Trophoblast cell (in vitro differentiated cells and primary cell): ENCODE measurements around the gene INA. TPM values are rescaled to one million over a fixed set of nuclear protein-coding genes. Genes with fewer than 3 reads are reported as not detected.

Experiments used
- DNase-seq, 2 donors: peaks; one replicate each; pipeline ENCODE4 v3.0.0-alpha.2; 2016
- H2AFZ ChIP-seq: 2 replicates; pipeline ENCODE4 v1.6.1; 2013; ENCODE audit warnings: low read length, moderate library complexity, mild to moderate bottlenecking; ENCODE audit not compliant: insufficient read depth, poor library complexity
- H2AK5ac ChIP-seq: 2 replicates; pipeline ENCODE4 v1.6.1; 2013; ENCODE audit warnings: mild to moderate bottlenecking, low read length
- H2BK120ac ChIP-seq: 2 replicates; pipeline ENCODE4 v1.6.1; 2013; ENCODE audit warnings: low read length, mild to moderate bottlenecking, moderate library complexity; ENCODE audit not compliant: insufficient read depth, poor library complexity
- H2BK12ac ChIP-seq: 2 replicates; pipeline ENCODE4 v1.6.1; 2013; ENCODE audit warnings: mild to moderate bottlenecking, low read length, moderate library complexity
- H2BK5ac ChIP-seq: 2 replicates; pipeline ENCODE4 v1.6.1; 2013; ENCODE audit warnings: low read length, low read depth, moderate library complexity, mild to moderate bottlenecking; ENCODE audit not compliant: poor library complexity
- H3K14ac ChIP-seq: 2 replicates; pipeline ENCODE4 v1.6.1; 2013; ENCODE audit warnings: mild to moderate bottlenecking, low read length
- H3K18ac ChIP-seq: 2 replicates; pipeline ENCODE4 v1.6.1; 2013; ENCODE audit warnings: mild to moderate bottlenecking, low read length
- H3K23ac ChIP-seq: 2 replicates; pipeline ENCODE4 v1.6.1; 2013; ENCODE audit warnings: low read length
- H3K27ac ChIP-seq: 2 replicates; pipeline ENCODE4 v1.5.1; 2013; ENCODE audit warnings: low read depth, mild to moderate bottlenecking, inconsistent platforms, low read length, moderate library complexity
- H3K27me3 ChIP-seq: 2 replicates; pipeline ENCODE4 v1.6.1; 2013; ENCODE audit warnings: inconsistent platforms, mild to moderate bottlenecking, low read length, moderate library complexity; ENCODE audit not compliant: insufficient read depth
- H3K36me3 ChIP-seq, 2 experiments: 1 replicate in 1 of 2; 2 replicates in 1 of 2; pipeline ENCODE4 v1.6.1; 2013; ENCODE audit warnings: low read length in 2 of 2, mild to moderate bottlenecking in 2 of 2, moderate library complexity in 1 of 2; ENCODE audit not compliant: insufficient read depth in 2 of 2, control insufficient read depth in 1 of 2
- H3K4ac ChIP-seq: 2 replicates; pipeline ENCODE4 v1.6.1; 2013; ENCODE audit warnings: low read depth, mild to moderate bottlenecking, low read length, moderate library complexity
- H3K4me1 ChIP-seq, 2 experiments: 1 replicate in 1 of 2; 2 replicates in 1 of 2; pipeline ENCODE4 v1.6.1; 2013; ENCODE audit warnings: low read length in 2 of 2, mild to moderate bottlenecking in 2 of 2, moderate library complexity in 1 of 2; ENCODE audit not compliant: insufficient read depth in 2 of 2, control insufficient read depth in 1 of 2
- H3K4me2 ChIP-seq: 2 replicates; pipeline ENCODE4 v1.6.1; 2013; ENCODE audit warnings: inconsistent platforms, mild to moderate bottlenecking, low read length, moderate library complexity
- H3K4me3 ChIP-seq: 2 replicates; pipeline ENCODE4 v1.5.1; 2013; ENCODE audit warnings: mild to moderate bottlenecking, low read depth, low read length, inconsistent platforms
- H3K79me1 ChIP-seq: one replicate; pipeline ENCODE4 v1.6.1; 2013; ENCODE audit warnings: low read length
- H3K79me2 ChIP-seq: 2 replicates; pipeline ENCODE4 v1.6.1; 2013; ENCODE audit warnings: low read length, mild to moderate bottlenecking; ENCODE audit not compliant: control insufficient read depth, insufficient read depth, poor library complexity
- H3K9ac ChIP-seq: 2 replicates; pipeline ENCODE4 v1.6.1; 2013; ENCODE audit warnings: mild to moderate bottlenecking, low read length
- H3K9me3 ChIP-seq: 2 replicates; pipeline ENCODE4 v1.6.1; 2013; ENCODE audit warnings: low read depth, mild to moderate bottlenecking, control low read depth, inconsistent platforms, low read length; ENCODE audit not compliant: insufficient read depth
- H4K12ac ChIP-seq: 2 replicates; pipeline ENCODE4 v1.6.1; 2013; ENCODE audit warnings: low read depth, mild to moderate bottlenecking, low read length, moderate library complexity
- H4K8ac ChIP-seq: 2 replicates; pipeline ENCODE4 v1.6.1; 2013; ENCODE audit warnings: low read depth, mild to moderate bottlenecking, low read length, moderate library complexity
- H4K91ac ChIP-seq: one replicate; pipeline ENCODE4 v1.6.1; 2013; ENCODE audit warnings: low read depth, mild to moderate bottlenecking, low read length, moderate library complexity
- WGBS: extraction: QIAGEN DNeasy Blood & Tissue Kit; methylation state at CpG from one replicate; pipeline ENCODE4 v1.1.7; 2013; ENCODE audit warnings: missing lambda C conversion rate; ENCODE audit not compliant: insufficient read length, insufficient coverage; ENCODE audit errors: extremely low coverage; 5-methylcytosine and 5-hydroxymethylcytosine counted together
- polyA plus RNA-seq: library from polyadenylated mRNA; stranded (reverse); fragments of 200-250 nt; gene quantifications from 2 replicates; pipeline ENCODE4 v1.2.3, GENCODE V29; 2013

The INA gene
- 3.1 and 3.4 TPM in 2 replicates for polyA plus RNA-seq

GRCh38 chr10:103276896-103277712 is at the start of gene INA:
TSS of gene INA (plus strand) at chr10:103277138. CDS start at chr10:103277212, 74 bp downstream.
- Histone ChIP-seq H2AFZ (no peak within 1 kb of the TSS), H2BK120ac (no peak within 1 kb of the TSS), H3K79me1 (no peaks in the 10 kb centered on the region), H3K79me2 (no peaks in the 10 kb centered on the region), H2BK5ac (no peak within 1 kb of the TSS), H3K36me3 (no peaks in the 10 kb centered on the region), H3K9ac (no peak within 1 kb of the TSS), H3K4me2 (peak within 1 kb of the TSS; percentile 74), H3K4me1 (peaks cover 9 to 24% of the 10 kb centered on the region in 2 experiments), H3K27me3 (peaks cover 30% of the 10 kb centered on the region), H3K23ac (no peak within 1 kb of the TSS), H3K4ac (no peak within 1 kb of the TSS), H4K91ac (no peak within 1 kb of the TSS), H4K12ac (no peak within 1 kb of the TSS), H2BK12ac (no peak within 1 kb of the TSS), H3K14ac (no peak within 1 kb of the TSS), H3K27ac (no peak within 1 kb of the TSS), H4K8ac (no peak within 1 kb of the TSS), H3K4me3 (peak within 1 kb of the TSS; percentile 33), H3K9me3 (peaks cover 9% of the 10 kb centered on the region), H3K18ac (no peak within 1 kb of the TSS), H2AK5ac (no peak within 1 kb of the TSS)
- DNase-seq = peak; percentile 23 to 66
- no CpG with 5 or more reads among the region's 105 CpGs for WGBS

- Histone ChIP-seq H3K4me2 (no peak overlapping the region), H3K4ac (no peak overlapping the region), H3K79me1 (peaks cover 17% of the 10 kb centered on the region), H2AFZ (no peak overlapping the region), H2BK12ac (no peak overlapping the region), H4K12ac (no peak overlapping the region), H3K27ac (no peak overlapping the region), H3K9ac (no peak overlapping the region), H3K27me3 (no peaks in the 10 kb centered on the region), H3K23ac (no peak overlapping the region), H3K79me2 (peaks cover 4% of the 10 kb centered on the region), H4K91ac (no peak overlapping the region), H3K9me3 (peaks cover 9% of the 10 kb centered on the region), H4K8ac (no peak overlapping the region), H2BK5ac (no peak overlapping the region), H3K4me1 (peaks cover 16 to 18% of the 10 kb centered on the region in 2 experiments), H3K4me3 (no peak overlapping the region), H2AK5ac (no peak overlapping the region), H3K14ac (no peak overlapping the region), H3K18ac (no peak overlapping the region), H2BK120ac (no peak overlapping the region), H3K36me3 (peaks cover 0 to 3% of the 10 kb centered on the region in 2 experiments)
- no CpG with 5 or more reads among the region's 1 CpG for WGBS
- no peak for DNase-seq
Measured at GRCh38 chr10:103227416-103227815, 49.5 kb upstream of the INA start.

DNA sequence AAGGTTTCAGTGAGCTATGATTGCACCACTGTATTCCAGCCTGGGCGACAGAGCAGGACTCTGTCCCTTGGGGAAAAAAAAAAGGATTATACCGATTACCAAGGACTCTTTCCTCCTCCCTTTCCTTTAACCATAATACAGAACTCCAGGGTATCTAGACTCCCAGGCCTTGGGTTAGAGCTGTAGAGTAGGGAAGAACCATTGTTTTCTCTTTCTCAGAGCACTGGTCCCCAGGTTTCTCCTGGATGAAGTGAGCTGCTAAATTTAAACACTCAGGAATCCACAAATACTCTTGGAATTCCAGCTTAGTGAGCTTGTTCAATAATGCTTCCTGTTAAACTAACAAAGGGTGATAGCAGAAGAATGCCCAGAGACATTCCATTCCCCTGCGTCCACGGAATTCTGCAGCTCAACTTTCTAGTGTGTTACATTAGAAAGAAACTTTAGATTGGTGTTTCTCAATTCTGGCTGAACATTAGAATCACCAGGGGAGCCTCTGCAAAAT is 45.8 kb upstream of the INA start:
- Histone ChIP-seq H2AFZ (peak overlapping the region; percentile 70), H3K4me3 (no peak overlapping the region), H3K79me2 (peaks cover 4% of the 10 kb centered on the region), H2BK5ac (peak overlapping the region; percentile 100), H3K23ac (no peak overlapping the region), H2AK5ac (peak overlapping the region; percentile 100), H3K14ac (peak overlapping the region; percentile 76), H3K36me3 (no peaks in the 10 kb centered on the region), H4K12ac (no peak overlapping the region), H4K8ac (peak overlapping the region; percentile 91), H3K9me3 (no peaks in the 10 kb centered on the region), H3K27ac (peak overlapping the region; percentile 95), H2BK120ac (peak overlapping the region; percentile 100), H2BK12ac (peak overlapping the region; percentile 100), H3K9ac (no peak overlapping the region), H3K4ac (peak overlapping the region; percentile 95), H3K27me3 (no peaks in the 10 kb centered on the region), H3K4me1 (peaks cover 19 to 20% of the 10 kb centered on the region in 2 experiments), H3K18ac (peak overlapping the region; percentile 98), H4K91ac (peak overlapping the region; percentile 99), H3K4me2 (peak overlapping the region; percentile 35), H3K79me1 (peaks cover 20% of the 10 kb centered on the region)
- WGBS = no CpG with 5 or more reads among the region's 4 CpGs
- peak; percentile 87 to 93 for DNase-seq

DNA sequence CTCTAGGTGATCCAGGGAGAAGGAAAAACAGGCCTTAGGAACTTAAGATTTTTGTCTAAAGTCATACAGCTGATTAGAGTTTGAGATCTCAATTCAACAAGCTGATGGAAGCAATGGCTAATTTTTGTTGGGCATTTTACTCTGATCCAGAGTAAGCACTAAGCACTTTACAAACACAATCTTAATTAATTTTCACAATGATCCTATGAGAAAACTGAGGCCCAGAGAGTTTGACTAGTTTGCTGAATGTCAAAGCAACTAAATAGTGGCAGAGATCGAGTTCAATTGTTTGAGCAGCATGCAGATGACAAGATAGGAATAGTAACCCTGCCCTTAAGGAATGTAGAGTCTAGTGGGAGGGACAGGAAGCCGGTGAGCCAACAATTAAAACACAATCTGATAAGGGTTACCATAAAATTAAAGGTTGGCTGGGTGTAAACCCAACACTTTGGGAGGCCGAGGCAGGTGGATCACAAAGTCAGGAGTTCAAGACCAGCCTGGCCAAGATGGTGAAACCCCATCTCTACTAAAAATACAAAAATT is 44.7 kb upstream of the INA start:
- Histone ChIP-seq H2AK5ac (no peak overlapping the region), H3K4ac (peak overlapping the region; percentile 52), H3K4me1 (peaks cover 19 to 20% of the 10 kb centered on the region in 2 experiments), H3K36me3 (no peaks in the 10 kb centered on the region), H2AFZ (no peak overlapping the region), H2BK5ac (peak overlapping the region; percentile 95), H3K79me2 (peaks cover 4% of the 10 kb centered on the region), H3K9me3 (no peaks in the 10 kb centered on the region), H3K27ac (peak overlapping the region; percentile 95), H4K8ac (no peak overlapping the region), H4K12ac (no peak overlapping the region), H4K91ac (peak overlapping the region; percentile 96), H3K4me2 (no peak overlapping the region), H3K14ac (peak overlapping the region; percentile 88), H3K27me3 (no peaks in the 10 kb centered on the region), H2BK120ac (peak overlapping the region; percentile 93), H3K23ac (no peak overlapping the region), H3K79me1 (peaks cover 23% of the 10 kb centered on the region), H3K4me3 (no peak overlapping the region), H3K9ac (no peak overlapping the region), H2BK12ac (peak overlapping the region; percentile 91), H3K18ac (no peak overlapping the region)
- DNase-seq = peak in 1 of 2 donors; percentile 23
- no CpG with 5 or more reads among the region's 3 CpGs for WGBS
